ENCODE data around the gene LPAR1.

DNA sequence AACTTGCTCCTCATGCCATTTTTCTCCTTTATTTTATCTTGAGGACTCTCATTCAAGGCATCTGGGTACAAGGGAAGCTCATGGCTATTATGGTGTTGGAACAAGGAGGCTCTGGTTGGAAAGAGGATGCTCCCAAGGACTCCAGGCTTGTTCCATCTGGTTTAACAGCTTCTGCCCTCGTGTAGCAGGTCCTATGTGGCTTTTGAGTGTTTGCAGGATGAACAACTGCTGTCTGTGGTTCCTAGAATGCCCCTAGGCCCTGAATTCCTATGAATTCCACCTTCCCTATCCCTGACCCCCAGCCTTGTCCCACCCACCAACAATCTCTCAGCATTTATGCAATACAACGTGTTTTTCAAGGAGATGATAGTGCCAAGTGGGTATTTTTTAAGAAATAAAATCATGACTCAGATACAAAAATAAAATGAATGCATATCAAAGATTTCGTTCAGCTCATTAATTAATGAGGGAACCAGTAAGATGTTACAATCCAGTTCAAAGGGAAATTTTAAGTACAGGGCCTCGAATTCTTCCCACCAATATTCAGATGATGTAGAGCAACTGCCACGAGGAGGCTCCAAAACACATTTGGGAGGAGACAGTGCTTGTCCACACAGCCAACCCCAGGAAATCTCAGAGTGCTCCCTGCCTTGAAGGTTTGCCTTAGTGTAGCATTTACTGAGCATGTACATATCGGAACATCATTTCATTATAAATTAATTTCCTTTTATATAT lies 187.7 kb downstream of the LPAR1 start:
- TF ChIP-seq CTCF (IDR thresholded peaks at IDR 0.05) (no peak), POLR2A (IDR thresholded peaks at IDR 0.05) (no peak)

Measured in heart left ventricle (tissue), 13 donors.